ENCODE measurements around the gene LTBP1.

LTBP1 gene

GRCh38 chr2:32947076-32947483, 327 bp downstream of the LTBP1 start:
- no peaks in the 10 kb centered on the region for H3K9me3 ChIP-seq (ENCODE audit: control insufficient read depth, low read length)
- no peaks in the 10 kb centered on the region for H3K4me1 ChIP-seq (ENCODE audit: control insufficient read depth, insufficient read depth, low read length, poor library complexity, severe bottlenecking)
- H3K36me3 ChIP-seq (ENCODE audit: control insufficient read depth, insufficient read depth, low read length), result peaks cover 5% of the 10 kb centered on the region
- H3K4me3 ChIP-seq (ENCODE audit: extremely low read depth, insufficient read depth, low read length, poor library complexity, severe bottlenecking), result peak overlapping the region; percentile 74
- 0% methylated on average over 10 to 26 of the region's 52 CpGs for whole genome bisulfite sequencing, 2 experiments (ENCODE audit: insufficient coverage in 2 of 2)
- no peak overlapping the region for H3K27ac ChIP-seq (ENCODE audit: low read depth, low read length, severe bottlenecking)

GRCh38 chr2:32947484-32948143, 861 bp downstream of the LTBP1 start:
- no peak overlapping the region for H3K27ac ChIP-seq (ENCODE audit: low read depth, low read length, severe bottlenecking)

GRCh38 chr2:32948266-32948665, 1.5 kb downstream of the LTBP1 start:
- Histone ChIP-seq H3K4me1 (ENCODE audit: control insufficient read depth, insufficient read depth, low read length, poor library complexity, severe bottlenecking) (no peaks in the 10 kb centered on the region), H3K9me3 (ENCODE audit: control insufficient read depth, low read length) (no peaks in the 10 kb centered on the region), H3K4me3 (ENCODE audit: extremely low read depth, insufficient read depth, low read length, poor library complexity, severe bottlenecking) (peak overlapping the region; percentile 74), H3K27ac (ENCODE audit: low read depth, low read length, severe bottlenecking) (no peak overlapping the region), H3K36me3 (ENCODE audit: control insufficient read depth, insufficient read depth, low read length) (peaks cover 12% of the 10 kb centered on the region)
- WGBS, 2 experiments (ENCODE audit: insufficient coverage in 2 of 2), result 65 to 79% methylated on average over 3 of the region's 3 CpGs

More at GRCh38 chr2:32947484-32948143, 861 bp downstream of the LTBP1 start:
- Histone ChIP-seq H3K4me3 (ENCODE audit: extremely low read depth, insufficient read depth, low read length, poor library complexity, severe bottlenecking) (peak overlapping the region; percentile 74), H3K9me3 (ENCODE audit: control insufficient read depth, low read length) (no peaks in the 10 kb centered on the region), H3K4me1 (ENCODE audit: control insufficient read depth, insufficient read depth, low read length, poor library complexity, severe bottlenecking) (no peaks in the 10 kb centered on the region), H3K36me3 (ENCODE audit: control insufficient read depth, insufficient read depth, low read length) (peaks cover 11% of the 10 kb centered on the region)
- WGBS, 2 experiments (ENCODE audit: insufficient coverage in 2 of 2), result 1 to 2% methylated on average over 31 to 52 of the region's 75 CpGs

GRCh38 chr2:32949260-32949659, 2.5 kb downstream of the LTBP1 start:
- peaks cover 12% of the 10 kb centered on the region for H3K36me3 ChIP-seq (ENCODE audit: control insufficient read depth, insufficient read depth, low read length)
- no peak overlapping the region for H3K27ac ChIP-seq (ENCODE audit: low read depth, low read length, severe bottlenecking)
- no peaks in the 10 kb centered on the region for H3K9me3 ChIP-seq (ENCODE audit: control insufficient read depth, low read length)
- no peaks in the 10 kb centered on the region for H3K4me1 ChIP-seq (ENCODE audit: control insufficient read depth, insufficient read depth, low read length, poor library complexity, severe bottlenecking)
- H3K4me3 ChIP-seq (ENCODE audit: extremely low read depth, insufficient read depth, low read length, poor library complexity, severe bottlenecking), result no peak overlapping the region
- WGBS, 2 experiments (ENCODE audit: insufficient coverage in 2 of 2), result 100% methylated on average over 2 of the region's 3 CpGs; no CpG with 5 or more reads in 1 of the 2 experiments

- H3K9me3 ChIP-seq (ENCODE audit: control insufficient read depth, low read length), result no peaks in the 10 kb centered on the region
- H3K4me1 ChIP-seq (ENCODE audit: control insufficient read depth, insufficient read depth, low read length, poor library complexity, severe bottlenecking), result no peaks in the 10 kb centered on the region
- no peak overlapping the region for H3K4me3 ChIP-seq (ENCODE audit: extremely low read depth, insufficient read depth, low read length, poor library complexity, severe bottlenecking)
- H3K27ac ChIP-seq (ENCODE audit: low read depth, low read length, severe bottlenecking), result no peak overlapping the region
- 88 to 100% methylated on average over 1 of the region's 4 CpGs for WGBS, 2 experiments (ENCODE audit: insufficient coverage in 2 of 2)
- H3K36me3 ChIP-seq (ENCODE audit: control insufficient read depth, insufficient read depth, low read length), result peaks cover 14% of the 10 kb centered on the region
These were observed 4.9 kb downstream of the LTBP1 start for GRCh38 chr2:32951672-32952071.

- Histone ChIP-seq H3K4me1 (ENCODE audit: control insufficient read depth, insufficient read depth, low read length, poor library complexity, severe bottlenecking) (no peaks in the 10 kb centered on the region), H3K4me3 (ENCODE audit: extremely low read depth, insufficient read depth, low read length, poor library complexity, severe bottlenecking) (no peak overlapping the region), H3K27ac (ENCODE audit: low read depth, low read length, severe bottlenecking) (no peak overlapping the region), H3K36me3 (ENCODE audit: control insufficient read depth, insufficient read depth, low read length) (peaks cover 21% of the 10 kb centered on the region), H3K9me3 (ENCODE audit: control insufficient read depth, low read length) (no peaks in the 10 kb centered on the region)
- 86 to 94% methylated on average over 7 of the region's 10 CpGs for WGBS, 2 experiments (ENCODE audit: insufficient coverage in 2 of 2)
These were observed 6.2 kb downstream of the LTBP1 start for GRCh38 chr2:32952761-32953476.

- Histone ChIP-seq H3K4me3 (ENCODE audit: extremely low read depth, insufficient read depth, low read length, poor library complexity, severe bottlenecking) (no peak overlapping the region), H3K36me3 (ENCODE audit: control insufficient read depth, insufficient read depth, low read length) (peaks cover 21% of the 10 kb centered on the region), H3K27ac (ENCODE audit: low read depth, low read length, severe bottlenecking) (no peak overlapping the region), H3K9me3 (ENCODE audit: control insufficient read depth, low read length) (no peaks in the 10 kb centered on the region), H3K4me1 (ENCODE audit: control insufficient read depth, insufficient read depth, low read length, poor library complexity, severe bottlenecking) (no peaks in the 10 kb centered on the region)
- 98 to 100% methylated on average over 2 to 3 of the region's 5 CpGs for WGBS, 2 experiments (ENCODE audit: insufficient coverage in 2 of 2)
These were observed 7.5 kb downstream of the LTBP1 start for GRCh38 chr2:32954206-32954605.

- H3K9me3 ChIP-seq (ENCODE audit: control insufficient read depth, low read length), result no peaks in the 10 kb centered on the region
- no peak overlapping the region for H3K27ac ChIP-seq (ENCODE audit: low read depth, low read length, severe bottlenecking)
- no peak overlapping the region for H3K4me3 ChIP-seq (ENCODE audit: extremely low read depth, insufficient read depth, low read length, poor library complexity, severe bottlenecking)
- no peaks in the 10 kb centered on the region for H3K4me1 ChIP-seq (ENCODE audit: control insufficient read depth, insufficient read depth, low read length, poor library complexity, severe bottlenecking)
- H3K36me3 ChIP-seq (ENCODE audit: control insufficient read depth, insufficient read depth, low read length), result peaks cover 16% of the 10 kb centered on the region
These were observed 12.1 kb downstream of the LTBP1 start for GRCh38 chr2:32958821-32959220.

GRCh38 chr2:32960238-32960637, 13.5 kb downstream of the LTBP1 start:
- Histone ChIP-seq H3K36me3 (ENCODE audit: control insufficient read depth, insufficient read depth, low read length) (peaks cover 16% of the 10 kb centered on the region), H3K4me1 (ENCODE audit: control insufficient read depth, insufficient read depth, low read length, poor library complexity, severe bottlenecking) (no peaks in the 10 kb centered on the region), H3K27ac (ENCODE audit: low read depth, low read length, severe bottlenecking) (no peak overlapping the region), H3K9me3 (ENCODE audit: control insufficient read depth, low read length) (no peaks in the 10 kb centered on the region), H3K4me3 (ENCODE audit: extremely low read depth, insufficient read depth, low read length, poor library complexity, severe bottlenecking) (no peak overlapping the region)
- no CpG with 5 or more reads among the region's 1 CpG for WGBS, 2 experiments (ENCODE audit: insufficient coverage in 2 of 2)

GRCh38 chr2:32960647-32961403, 14.1 kb downstream of the LTBP1 start:
- H3K9me3 ChIP-seq (ENCODE audit: control insufficient read depth, low read length), result no peaks in the 10 kb centered on the region
- H3K4me3 ChIP-seq (ENCODE audit: extremely low read depth, insufficient read depth, low read length, poor library complexity, severe bottlenecking), result no peak overlapping the region
- no peak overlapping the region for H3K27ac ChIP-seq (ENCODE audit: low read depth, low read length, severe bottlenecking)
- WGBS, 2 experiments (ENCODE audit: insufficient coverage in 2 of 2), result 83 to 93% methylated on average over 5 to 6 of the region's 9 CpGs
- H3K36me3 ChIP-seq (ENCODE audit: control insufficient read depth, insufficient read depth, low read length), result peaks cover 16% of the 10 kb centered on the region
- H3K4me1 ChIP-seq (ENCODE audit: control insufficient read depth, insufficient read depth, low read length, poor library complexity, severe bottlenecking), result no peaks in the 10 kb centered on the region

Data from mesodermal cell (in vitro differentiated cells).